Esophagus squamous epithelium (tissue), 4 donors: Measurements from ENCODE around the gene MT1F.

Experiments
- POLR2A ChIP-seq, 4 donors: fragments of 450-650 bp; IDR thresholded peaks; one replicate each; pipeline ENCODE4 v1.6.1; 2017; ENCODE audit warnings: antibody characterized with exemption in 4 of 4, mild to moderate bottlenecking in 4 of 4, moderate library complexity in 3 of 4
- TF ChIP-seq, protein P1 (sequence below), 6 experiments: fragments of 450-650 bp in 4 of 6; fragments of 200-600 bp in 2 of 6; sonication (generic) in 2 of 6; IDR thresholded peaks; one replicate each; pipeline ENCODE4 v1.5.1; 2016 to 2019; ENCODE audit warnings: antibody characterized with exemption in 6 of 6, mild to moderate bottlenecking in 4 of 6, moderate library complexity in 4 of 6

DNA sequence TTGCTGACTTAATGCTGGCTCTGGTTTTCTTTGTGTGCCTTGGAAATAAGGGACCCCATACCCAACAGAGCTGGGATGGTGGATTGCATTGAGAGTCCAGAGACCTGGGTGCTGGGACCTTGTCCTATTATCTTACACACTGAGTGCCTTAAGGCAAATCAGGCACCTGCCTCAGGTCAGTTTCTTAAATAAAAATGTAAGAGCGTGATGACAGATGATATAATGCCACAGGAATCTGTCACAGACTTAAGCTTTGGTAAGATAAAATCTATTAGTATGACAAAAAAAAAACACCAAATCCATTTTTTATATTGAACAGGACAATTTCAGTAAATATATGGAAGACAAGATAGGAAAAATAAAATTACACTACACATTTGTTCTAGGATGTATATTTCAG is 17.7 kb upstream of the MT1F start:
- TF ChIP-seq, protein P1, sequence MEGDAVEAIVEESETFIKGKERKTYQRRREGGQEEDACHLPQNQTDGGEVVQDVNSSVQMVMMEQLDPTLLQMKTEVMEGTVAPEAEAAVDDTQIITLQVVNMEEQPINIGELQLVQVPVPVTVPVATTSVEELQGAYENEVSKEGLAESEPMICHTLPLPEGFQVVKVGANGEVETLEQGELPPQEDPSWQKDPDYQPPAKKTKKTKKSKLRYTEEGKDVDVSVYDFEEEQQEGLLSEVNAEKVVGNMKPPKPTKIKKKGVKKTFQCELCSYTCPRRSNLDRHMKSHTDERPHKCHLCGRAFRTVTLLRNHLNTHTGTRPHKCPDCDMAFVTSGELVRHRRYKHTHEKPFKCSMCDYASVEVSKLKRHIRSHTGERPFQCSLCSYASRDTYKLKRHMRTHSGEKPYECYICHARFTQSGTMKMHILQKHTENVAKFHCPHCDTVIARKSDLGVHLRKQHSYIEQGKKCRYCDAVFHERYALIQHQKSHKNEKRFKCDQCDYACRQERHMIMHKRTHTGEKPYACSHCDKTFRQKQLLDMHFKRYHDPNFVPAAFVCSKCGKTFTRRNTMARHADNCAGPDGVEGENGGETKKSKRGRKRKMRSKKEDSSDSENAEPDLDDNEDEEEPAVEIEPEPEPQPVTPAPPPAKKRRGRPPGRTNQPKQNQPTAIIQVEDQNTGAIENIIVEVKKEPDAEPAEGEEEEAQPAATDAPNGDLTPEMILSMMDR (IDR thresholded peaks at IDR 0.05): no peak
- no peak for TF ChIP-seq POLR2A (IDR thresholded peaks at IDR 0.05)
